ENCODE data around the gene PLA2G4C. TPM values are rescaled to one million over a fixed set of nuclear protein-coding genes. Genes with fewer than 3 reads are reported as not detected.

The PLA2G4C gene
- total RNA-seq, 1 donor from 2014 or later, result 14.7 TPM

DNA sequence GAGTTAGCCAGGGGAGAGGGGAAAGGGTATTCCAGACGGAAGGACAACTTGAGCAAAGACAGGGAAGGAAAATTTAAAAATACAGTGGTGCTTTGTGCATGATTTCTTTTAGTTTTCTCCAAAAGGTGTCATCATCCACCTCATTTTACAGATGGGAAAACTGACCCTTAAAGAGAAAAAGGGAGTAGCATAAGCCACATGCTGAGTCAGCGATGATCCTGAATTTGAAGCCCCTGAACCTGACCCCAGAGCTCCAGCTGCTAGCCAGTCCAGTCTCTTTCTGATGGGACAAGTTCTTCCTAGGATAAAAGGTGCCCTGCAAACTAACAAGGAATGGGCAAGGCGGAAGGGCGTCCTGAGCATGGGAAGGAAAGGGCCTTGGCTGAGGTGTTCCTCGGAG lies 77.0 kb downstream of the PLA2G4C start:
- Histone ChIP-seq H3K27me3 (peaks cover 19% of the 10 kb centered on the region), H3K9me3 (peaks cover 8% of the 10 kb centered on the region), H3K27ac (no peak overlapping the region), H3K4me3 (no peak overlapping the region), H3K36me3 (no peaks in the 10 kb centered on the region), H3K4me1 (no peaks in the 10 kb centered on the region)
- ATAC-seq (no peak), DNase-seq (no peak)
- TF ChIP-seq, protein P1, sequence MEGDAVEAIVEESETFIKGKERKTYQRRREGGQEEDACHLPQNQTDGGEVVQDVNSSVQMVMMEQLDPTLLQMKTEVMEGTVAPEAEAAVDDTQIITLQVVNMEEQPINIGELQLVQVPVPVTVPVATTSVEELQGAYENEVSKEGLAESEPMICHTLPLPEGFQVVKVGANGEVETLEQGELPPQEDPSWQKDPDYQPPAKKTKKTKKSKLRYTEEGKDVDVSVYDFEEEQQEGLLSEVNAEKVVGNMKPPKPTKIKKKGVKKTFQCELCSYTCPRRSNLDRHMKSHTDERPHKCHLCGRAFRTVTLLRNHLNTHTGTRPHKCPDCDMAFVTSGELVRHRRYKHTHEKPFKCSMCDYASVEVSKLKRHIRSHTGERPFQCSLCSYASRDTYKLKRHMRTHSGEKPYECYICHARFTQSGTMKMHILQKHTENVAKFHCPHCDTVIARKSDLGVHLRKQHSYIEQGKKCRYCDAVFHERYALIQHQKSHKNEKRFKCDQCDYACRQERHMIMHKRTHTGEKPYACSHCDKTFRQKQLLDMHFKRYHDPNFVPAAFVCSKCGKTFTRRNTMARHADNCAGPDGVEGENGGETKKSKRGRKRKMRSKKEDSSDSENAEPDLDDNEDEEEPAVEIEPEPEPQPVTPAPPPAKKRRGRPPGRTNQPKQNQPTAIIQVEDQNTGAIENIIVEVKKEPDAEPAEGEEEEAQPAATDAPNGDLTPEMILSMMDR (IDR thresholded peaks at IDR 0.05), result no peak
- intact Hi-C loops (cut with DNase I), result no loop called here

DNA sequence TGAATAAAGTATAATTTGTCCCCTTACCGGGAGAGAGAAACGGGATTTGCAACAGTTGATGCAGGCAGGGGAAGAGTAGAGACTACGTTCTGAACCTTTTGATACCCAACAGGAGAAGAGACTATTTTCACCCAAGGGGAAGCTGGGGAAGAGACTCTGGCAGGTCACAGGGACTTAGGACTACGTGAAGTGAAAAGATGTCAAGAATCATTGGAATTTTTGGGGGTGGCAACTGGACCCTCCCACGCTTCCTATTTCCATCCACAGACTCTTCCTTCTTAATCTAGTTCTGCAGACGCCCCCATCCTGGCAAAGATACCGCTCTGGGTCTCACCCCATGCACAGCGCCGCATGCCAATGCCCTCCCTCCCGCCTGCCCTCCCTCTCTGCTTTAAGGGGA lies 80.5 kb downstream of the PLA2G4C start:
- no peak for ATAC-seq
- no peak for DNase-seq
- Histone ChIP-seq H3K4me3 (no peak overlapping the region), H3K36me3 (no peaks in the 10 kb centered on the region), H3K27ac (no peak overlapping the region), H3K4me1 (no peaks in the 10 kb centered on the region), H3K27me3 (peaks cover 15% of the 10 kb centered on the region), H3K9me3 (no peaks in the 10 kb centered on the region)
- intact Hi-C loops (cut with DNase I), result no loop called here
- TF ChIP-seq, protein P1 (IDR thresholded peaks at IDR 0.05), result no peak

DNA sequence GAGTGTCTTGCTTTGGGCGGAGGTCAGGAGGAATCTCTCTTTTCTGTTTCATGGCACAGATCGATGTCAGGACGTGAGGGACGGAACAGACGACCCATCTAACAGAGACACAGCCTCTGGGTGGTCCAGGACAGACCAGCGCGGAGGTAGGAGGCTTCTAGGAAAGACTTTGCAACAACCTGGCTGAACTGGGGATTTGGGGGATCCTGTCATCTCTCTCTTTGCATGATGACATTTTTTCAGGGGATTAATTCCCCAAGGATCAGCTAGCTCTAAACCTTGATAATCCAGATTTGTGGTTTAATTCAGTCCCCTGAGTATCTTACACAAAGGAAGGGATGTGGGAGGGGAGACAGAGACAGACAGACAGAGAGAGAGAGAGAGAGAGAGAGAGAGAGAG lies 81.2 kb downstream of the PLA2G4C start:
- DNase-seq (no peak), ATAC-seq (no peak)
- Histone ChIP-seq H3K4me1 (no peaks in the 10 kb centered on the region), H3K27ac (no peak overlapping the region), H3K9me3 (no peaks in the 10 kb centered on the region), H3K36me3 (no peaks in the 10 kb centered on the region), H3K4me3 (no peak overlapping the region), H3K27me3 (peaks cover 19% of the 10 kb centered on the region)
- TF ChIP-seq, protein P1 (IDR thresholded peaks at IDR 0.05), result no peak
- intact Hi-C loops (cut with DNase I), result no loop called here

DNA sequence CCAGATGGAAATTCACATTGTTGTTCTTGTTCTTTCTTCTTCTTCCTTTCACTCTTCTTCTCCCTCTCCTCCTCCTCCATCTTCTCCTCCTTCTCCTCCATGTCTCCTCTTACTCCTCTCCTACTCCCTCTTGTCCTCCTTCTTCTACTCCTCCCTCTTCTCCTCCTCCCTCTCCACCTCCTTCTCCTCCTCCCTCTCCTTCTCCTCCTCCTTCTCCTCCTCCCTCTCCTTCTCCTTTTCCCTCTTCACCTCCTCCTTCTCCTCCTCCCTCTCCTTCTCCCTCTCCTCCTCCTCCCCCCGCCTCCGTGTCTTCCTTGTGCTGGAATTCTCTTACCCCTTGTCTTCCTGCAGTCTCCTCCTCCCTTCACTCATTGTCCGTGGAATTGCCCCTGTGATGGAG lies 85.1 kb downstream of the PLA2G4C start:
- no peak overlapping the region for H3K27ac ChIP-seq
- no peaks in the 10 kb centered on the region for H3K4me1 ChIP-seq
- H3K4me3 ChIP-seq, result no peak overlapping the region
- ATAC-seq (no peak), DNase-seq (no peak)
- TF ChIP-seq, protein P1 (IDR thresholded peaks at IDR 0.05), result no peak
- intact Hi-C loops (cut with DNase I), result no loop called here
- H3K9me3 ChIP-seq, result no peaks in the 10 kb centered on the region
- no peaks in the 10 kb centered on the region for H3K36me3 ChIP-seq
- peaks cover 25% of the 10 kb centered on the region for H3K27me3 ChIP-seq

DNA sequence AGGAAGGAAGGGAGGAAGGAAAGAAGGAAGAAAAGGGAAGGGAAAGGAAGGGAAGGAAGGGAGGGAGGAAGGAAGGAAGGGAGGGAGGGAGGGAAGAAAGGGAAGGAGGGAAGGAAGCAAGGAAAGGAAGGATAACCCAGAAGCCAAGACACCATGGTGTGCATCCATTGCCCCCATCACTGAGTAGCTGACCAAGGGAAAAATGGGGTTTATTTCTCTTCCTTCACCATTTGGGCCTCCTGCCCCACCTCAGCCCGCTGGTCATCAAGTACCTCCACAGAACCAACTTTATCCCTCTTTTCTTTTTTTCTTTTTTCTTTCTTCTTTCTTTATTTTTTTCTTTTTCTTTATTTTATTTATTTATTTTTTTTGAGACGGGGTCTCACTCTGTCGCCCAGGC lies 87.1 kb downstream of the PLA2G4C start:
- H3K36me3 ChIP-seq, result no peaks in the 10 kb centered on the region
- H3K4me3 ChIP-seq, result no peak overlapping the region
- H3K9me3 ChIP-seq, result no peaks in the 10 kb centered on the region
- H3K4me1 ChIP-seq, result no peaks in the 10 kb centered on the region
- peaks cover 17% of the 10 kb centered on the region for H3K27me3 ChIP-seq
- no peak for ATAC-seq
- intact Hi-C loops (cut with DNase I), result no loop called here
- H3K27ac ChIP-seq, result no peak overlapping the region
- TF ChIP-seq, protein P1 (IDR thresholded peaks at IDR 0.05), result no peak
- DNase-seq, result no peak

DNA sequence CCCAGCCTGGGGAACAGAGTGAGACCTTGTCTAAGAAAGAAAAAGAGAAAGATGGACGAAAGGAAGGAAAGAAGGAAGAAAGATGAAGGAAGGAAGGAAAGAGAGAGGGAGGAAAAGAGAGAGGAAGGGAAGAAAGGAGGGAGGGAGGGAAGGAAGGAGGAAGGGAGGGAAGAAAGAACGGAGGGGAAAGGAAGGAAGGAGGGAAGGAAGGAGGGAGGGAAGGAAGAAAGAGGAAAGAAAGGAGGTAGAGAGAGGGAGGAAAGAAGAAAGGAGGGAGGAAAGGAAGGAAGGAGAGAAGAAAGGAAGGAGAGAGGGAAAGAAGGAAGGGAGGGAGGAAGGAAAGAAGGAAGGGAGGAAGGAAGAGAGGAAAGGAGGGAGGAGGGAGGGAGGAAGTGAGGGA lies 87.6 kb downstream of the PLA2G4C start:
- no peak overlapping the region for H3K27ac ChIP-seq
- no peak for DNase-seq
- no peaks in the 10 kb centered on the region for H3K9me3 ChIP-seq
- H3K36me3 ChIP-seq, result no peaks in the 10 kb centered on the region
- intact Hi-C loops (cut with DNase I), result no loop called here
- H3K4me3 ChIP-seq, result no peak overlapping the region
- H3K27me3 ChIP-seq, result peaks cover 17% of the 10 kb centered on the region
- no peaks in the 10 kb centered on the region for H3K4me1 ChIP-seq
- ATAC-seq, result no peak
- TF ChIP-seq, protein P1 (IDR thresholded peaks at IDR 0.05), result no peak
